ENCODE results near the gene COMMD1.
A peak's percentile ranks its signal among the peaks of the same experiment; 100 is the strongest.
"Not testable (repeated sequence)": the region's sequence is repeated elsewhere in the genome, so short reads cannot be mapped to it uniquely, and the experiment has no call there.

The COMMD1 gene

GRCh38 chr2:61905372-61906185, at the start of gene COMMD1:
Gene COMMD1, plus strand, starts transcription at chr2:61905674. Its CDS starts 5 bp downstream, at chr2:61905679.
- peak; percentile 59 for DNase-seq (ENCODE audit: low spot score)
- ChIA-PET CTCF (interaction anchor here (0.5 to 0.7 kb wide), 2 partner anchors 14 to 911 kb away, joined by 3 read pairs; no protein-coding TSS in a partner anchor), POLR2A (ENCODE audit: low non-redundant PET) (no interaction called here)
- no peak for TF ChIP-seq CTCF (conservative IDR thresholded peaks at IDR 0.05; ENCODE audit: low read depth)
- peak within 1 kb of the TSS; percentile 64 for H3K27ac ChIP-seq

GRCh38 chr2:61857224-61857623, 48.2 kb upstream of the COMMD1 start:
- POLR2A ChIA-PET (ENCODE audit: low non-redundant PET), result interaction anchor here (0.6 kb wide), 1 partner anchor 456 kb away, joined by 3 read pairs; no protein-coding TSS in a partner anchor

GRCh38 chr2:61862085-61862484, 43.4 kb upstream of the COMMD1 start:
- ChIA-PET CTCF (no interaction called here), POLR2A (ENCODE audit: low non-redundant PET) (no interaction called here)
- no peak overlapping the region for H3K27ac ChIP-seq

More at GRCh38 chr2:61857224-61857623, 48.2 kb upstream of the COMMD1 start:
- no peak for DNase-seq (ENCODE audit: low spot score)
- H3K27ac ChIP-seq, result no peak overlapping the region
- CTCF ChIA-PET, result no interaction called here
- TF ChIP-seq CTCF (conservative IDR thresholded peaks at IDR 0.05; ENCODE audit: low read depth), result no peak

GRCh38 chr2:61866482-61867089, 38.9 kb upstream of the COMMD1 start:
- CTCF ChIA-PET, result interaction anchor here (0.6 kb wide), 1 partner anchor 1183 kb away, joined by 4 read pairs; no protein-coding TSS in a partner anchor
- POLR2A ChIA-PET (ENCODE audit: low non-redundant PET), result interaction anchor here (0.5 kb wide), 1 partner anchor 17 kb away, joined by 3 read pairs; no protein-coding TSS in a partner anchor
- H3K27ac ChIP-seq; DNase-seq (ENCODE audit: low spot score): not testable (repeated sequence)

More at GRCh38 chr2:61862085-61862484, 43.4 kb upstream of the COMMD1 start:
- DNase-seq (ENCODE audit: low spot score), result no peak
- TF ChIP-seq CTCF (conservative IDR thresholded peaks at IDR 0.05; ENCODE audit: low read depth), result no peak

- no peak for TF ChIP-seq CTCF (conservative IDR thresholded peaks at IDR 0.05; ENCODE audit: low read depth)
- ChIA-PET CTCF (no interaction called here), POLR2A (ENCODE audit: low non-redundant PET) (no interaction called here)
- no peak for DNase-seq (ENCODE audit: low spot score)
- no peak overlapping the region for H3K27ac ChIP-seq
Observed at GRCh38 chr2:61876400-61876799, 29.1 kb upstream of the COMMD1 start.

- POLR2A ChIA-PET (ENCODE audit: low non-redundant PET), result no interaction called here
- no peak for DNase-seq (ENCODE audit: low spot score)
- no peak overlapping the region for H3K27ac ChIP-seq
- no peak for TF ChIP-seq CTCF (conservative IDR thresholded peaks at IDR 0.05; ENCODE audit: low read depth)
- CTCF ChIA-PET, result no interaction called here
Observed at GRCh38 chr2:61877571-61878245, 27.8 kb upstream of the COMMD1 start.
